HG03103 (cell line): ENCODE results near the gene SPIRE1.
"Not testable (repeated sequence)": the region's sequence is repeated elsewhere in the genome, so short reads cannot be mapped to it uniquely, and the experiment has no call there.

Source experiments
- ATAC-seq: cut with Tn5 transposase; IDR thresholded peaks from one replicate; pipeline ENCODE4 v1.9.1; 2021; ENCODE audit warnings: low read depth; ENCODE audit not compliant: unreplicated experiment

Gene SPIRE1

DNA sequence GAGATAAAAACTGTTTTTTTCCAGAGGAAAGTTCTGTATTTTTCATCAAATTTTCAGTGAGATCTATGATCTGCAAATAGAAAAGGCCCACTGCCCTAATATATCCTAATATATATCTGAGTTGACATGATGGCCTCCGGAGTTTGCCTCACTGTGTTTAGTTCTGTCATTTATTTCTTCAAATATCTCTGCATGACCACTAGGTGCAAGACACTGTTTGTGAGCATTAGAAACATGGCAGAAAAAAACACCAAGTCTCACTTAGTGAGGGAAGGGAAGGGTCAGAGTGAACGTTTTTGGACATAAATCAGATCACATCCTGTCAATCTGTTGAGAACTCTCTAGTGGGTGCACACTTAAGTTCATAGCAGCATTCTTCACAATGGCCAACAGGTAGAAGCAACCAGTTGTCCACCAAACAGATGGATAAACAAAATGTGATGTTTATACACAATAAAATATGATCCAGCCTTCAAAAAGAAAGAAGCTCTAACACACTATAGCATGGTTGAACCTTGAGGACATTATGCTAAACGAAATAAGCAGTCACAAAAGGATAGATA, 53.4 kb downstream of the SPIRE1 start:
- ATAC-seq, result no peak

DNA sequence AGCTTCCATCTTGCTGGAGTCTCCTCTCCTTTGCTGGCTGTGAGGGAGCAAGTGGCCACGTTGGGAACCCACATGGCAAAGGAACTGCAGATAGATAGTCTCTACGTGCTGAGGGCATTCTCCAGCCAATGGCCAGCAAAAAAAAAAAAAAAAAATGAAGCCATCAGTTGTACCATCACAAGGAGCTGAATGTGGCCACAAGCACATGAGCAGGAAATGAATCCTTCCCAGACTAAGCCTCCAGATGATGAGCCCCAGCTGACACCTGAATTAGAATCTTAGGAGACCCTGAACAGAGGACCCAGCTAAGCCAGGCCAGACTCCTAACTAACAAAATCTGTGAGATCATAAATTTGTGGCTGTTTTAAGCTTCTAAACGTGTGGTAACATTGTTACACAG, 57.9 kb downstream of the SPIRE1 start:
- ATAC-seq, result no peak

DNA sequence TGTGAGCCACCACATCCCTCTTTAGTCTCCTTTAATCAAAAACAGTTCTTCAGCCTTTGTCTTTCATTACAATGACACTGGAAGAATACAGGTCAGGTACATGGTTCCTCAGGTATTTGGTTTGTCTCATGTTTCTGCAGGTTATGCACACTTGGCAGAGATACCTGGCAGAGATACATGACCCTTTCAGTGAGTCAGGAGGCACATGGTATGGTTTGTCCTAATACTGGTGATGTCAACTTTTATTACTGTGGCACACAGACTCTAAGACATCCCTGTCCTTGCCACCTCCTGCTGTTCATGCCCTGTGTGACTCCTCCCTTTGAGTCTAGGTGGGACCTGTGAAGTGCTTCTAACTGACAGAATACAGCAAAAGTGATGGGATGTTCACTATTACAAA, 58.4 kb downstream of the SPIRE1 start:
- no peak for ATAC-seq

DNA sequence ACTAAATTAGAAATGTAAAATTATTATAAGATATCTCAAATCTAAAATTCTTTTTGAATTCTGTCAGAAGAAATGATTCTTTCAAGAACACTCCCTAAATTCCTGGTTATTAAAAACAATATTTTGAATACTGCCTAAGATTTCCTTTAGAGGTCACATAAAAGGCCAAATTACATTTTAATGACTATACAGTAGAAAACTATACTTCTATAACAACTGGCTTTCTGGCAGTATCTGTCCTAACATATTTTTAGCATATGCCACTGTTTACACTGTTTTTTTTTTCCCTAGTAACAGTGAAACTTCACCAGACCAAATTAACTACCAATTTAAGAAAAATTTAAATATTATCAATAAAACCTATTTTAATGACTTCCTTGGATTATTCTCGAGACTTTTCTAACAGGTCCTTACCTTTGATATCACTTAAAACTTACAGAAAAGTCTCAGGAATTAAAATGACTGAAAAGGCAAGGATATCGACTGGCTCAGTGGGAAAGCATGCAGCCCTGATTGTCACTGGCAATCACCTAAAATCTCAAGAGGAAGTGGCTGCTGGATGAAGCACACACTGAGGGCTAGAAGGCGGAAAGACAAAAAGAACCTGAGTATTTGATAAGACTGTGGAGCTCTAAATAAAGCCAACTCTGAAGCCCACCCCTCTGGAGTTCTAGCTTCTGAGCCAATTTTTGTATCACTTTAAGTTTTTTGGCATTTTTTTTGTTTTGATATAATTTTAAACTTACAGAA, 59.6 kb downstream of the SPIRE1 start:
- no peak for ATAC-seq

DNA sequence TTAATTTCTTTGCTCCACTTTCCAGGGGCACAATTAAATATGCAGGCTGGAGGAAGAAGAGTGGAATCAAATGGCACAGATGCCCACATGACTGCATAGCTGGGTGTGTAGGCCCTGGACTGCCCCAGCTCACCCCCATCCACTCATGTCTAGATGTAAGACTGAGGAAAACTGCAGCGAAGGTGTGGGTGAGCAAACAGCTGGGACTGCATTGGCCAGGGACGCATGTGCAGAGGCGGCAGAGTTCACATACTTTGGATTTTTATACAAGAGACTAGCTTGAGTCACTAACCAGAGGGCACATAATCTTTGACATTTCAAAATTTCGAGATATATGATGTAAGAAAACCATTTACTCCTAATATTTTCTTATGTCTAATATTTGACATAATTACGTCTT, 60.1 kb downstream of the SPIRE1 start:
- ATAC-seq, result no peak

DNA sequence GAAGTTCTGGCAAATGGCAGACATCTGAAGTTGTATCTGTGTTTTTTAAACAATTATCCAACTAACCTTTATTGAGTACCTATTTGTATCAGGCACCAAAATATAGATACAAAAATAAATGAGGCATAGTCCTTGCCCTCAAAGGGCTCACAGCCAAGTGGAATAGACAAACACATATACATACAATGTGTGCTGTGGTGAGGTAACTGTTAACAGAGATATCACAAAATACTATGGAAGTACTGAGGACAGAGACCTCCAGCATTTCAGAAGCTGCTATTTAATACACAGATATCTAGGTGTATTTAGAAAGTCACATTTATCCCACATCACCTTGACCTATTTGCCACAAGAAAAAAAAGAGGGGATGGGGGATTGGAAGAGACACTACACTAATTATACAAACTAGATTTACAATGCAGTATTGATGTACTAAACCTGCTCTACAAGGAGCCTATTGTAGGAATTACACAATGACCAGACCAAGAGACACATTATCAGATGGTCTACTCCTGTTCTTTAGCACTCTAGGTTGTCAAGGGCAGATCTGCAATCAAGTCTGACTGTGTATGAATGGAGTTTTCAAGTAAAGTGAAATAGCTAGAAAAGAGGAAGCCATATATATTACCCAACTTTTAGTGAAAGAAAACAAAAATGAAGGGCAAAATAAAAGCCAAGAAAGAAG, 62.2 kb downstream of the SPIRE1 start:
- no peak for ATAC-seq

DNA sequence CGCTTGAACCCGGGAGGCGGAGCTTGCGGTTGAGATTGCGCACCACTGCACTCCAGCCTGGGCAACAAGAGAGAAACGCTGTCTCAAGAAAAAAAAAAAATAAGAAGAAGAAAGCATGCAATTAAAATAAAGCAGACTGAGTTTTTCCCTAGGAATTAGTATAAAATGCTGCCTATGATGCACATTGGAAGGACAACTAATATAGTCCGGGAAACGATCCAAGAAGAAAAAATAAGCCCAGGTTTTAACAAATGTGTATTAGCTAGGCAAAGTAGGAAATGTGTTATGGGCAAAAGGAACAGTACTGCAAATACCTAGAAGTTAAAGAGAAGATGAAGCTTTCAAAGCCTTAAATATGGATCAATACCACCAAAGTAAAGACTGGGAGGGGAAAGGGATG, 64.0 kb downstream of the SPIRE1 start:
- no peak for ATAC-seq

DNA sequence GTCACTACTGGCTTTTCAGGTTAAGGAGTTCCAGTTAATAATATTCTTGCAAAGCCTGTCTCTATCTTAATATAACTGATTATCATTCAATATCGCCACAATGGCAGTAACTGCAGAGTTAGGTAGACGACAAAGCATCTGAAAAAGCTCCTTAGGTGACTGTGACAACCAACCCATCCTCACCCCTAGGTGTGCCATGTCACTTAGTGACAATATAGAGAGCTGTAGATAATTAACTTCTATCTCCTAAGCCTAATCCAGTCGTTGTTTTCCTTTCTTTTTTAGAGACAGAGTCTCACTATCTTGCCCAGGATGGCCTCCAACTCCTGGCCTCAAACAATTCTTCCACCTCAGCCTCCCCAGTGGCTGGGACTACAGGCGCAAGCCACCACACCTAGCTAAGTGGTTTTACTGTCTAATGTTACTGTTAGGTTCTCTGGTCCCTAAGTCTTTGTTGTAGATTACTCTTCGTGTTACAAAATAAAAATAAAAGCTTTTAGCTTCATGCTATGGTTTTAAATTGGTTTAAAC, 65.2 kb downstream of the SPIRE1 start:
- ATAC-seq, result no peak

DNA sequence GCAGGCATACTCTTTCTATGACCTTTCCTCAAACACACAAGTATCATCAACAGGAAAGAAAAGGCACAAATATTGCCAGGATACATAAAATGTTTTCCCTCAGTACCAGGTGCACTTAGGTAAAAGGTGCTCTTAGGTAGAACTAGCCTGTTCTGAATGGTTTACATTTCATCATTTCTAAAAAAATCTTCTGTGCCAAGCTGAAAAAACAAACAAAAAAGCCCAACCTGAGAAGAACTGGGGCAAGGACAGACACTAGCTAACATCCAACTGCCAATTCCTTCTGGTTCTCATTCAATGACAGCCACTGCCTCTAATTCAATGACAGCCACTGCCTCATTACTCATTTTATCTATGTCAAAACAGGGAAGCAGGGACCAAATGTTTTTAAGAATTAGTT, 68.5 kb downstream of the SPIRE1 start:
- no peak for ATAC-seq

DNA sequence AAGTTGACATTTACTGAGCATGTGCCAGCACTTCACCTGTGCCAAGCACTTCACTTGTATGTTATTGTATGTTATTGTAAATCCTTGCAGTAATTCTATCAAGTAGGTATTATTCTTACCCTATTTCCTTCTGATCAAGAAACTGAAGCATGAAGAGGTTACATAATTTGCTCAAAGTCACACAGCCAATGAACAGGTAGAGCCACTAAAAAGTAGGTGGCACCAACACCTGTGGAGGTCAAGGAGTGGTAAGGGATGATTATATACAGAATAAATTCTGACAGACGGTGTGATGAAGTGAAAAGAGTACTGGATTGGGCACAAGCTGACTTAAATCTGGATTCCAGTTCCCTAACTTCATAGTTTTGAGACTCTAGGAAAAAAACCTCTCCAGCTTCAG, 71.0 kb downstream of the SPIRE1 start:
- no peak for ATAC-seq

DNA sequence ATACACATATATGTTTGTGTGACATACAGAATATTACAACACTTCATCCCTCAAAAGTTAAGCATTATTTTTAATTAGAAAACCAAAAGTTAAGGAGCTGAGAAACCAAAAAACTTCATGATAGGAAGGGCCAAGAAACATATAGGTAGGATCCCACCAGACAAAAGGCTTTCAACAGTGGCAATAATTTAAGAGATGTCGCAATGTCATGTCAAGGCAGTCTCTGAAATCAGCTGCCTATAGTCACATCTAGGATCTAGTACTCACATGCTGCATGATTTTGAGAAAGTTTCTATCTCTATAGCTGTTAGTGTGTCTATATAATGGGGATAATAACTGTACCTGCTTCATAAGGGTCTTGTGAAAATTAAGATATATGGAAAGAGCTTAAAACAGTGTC, 72.7 kb downstream of the SPIRE1 start:
- no peak for ATAC-seq

DNA sequence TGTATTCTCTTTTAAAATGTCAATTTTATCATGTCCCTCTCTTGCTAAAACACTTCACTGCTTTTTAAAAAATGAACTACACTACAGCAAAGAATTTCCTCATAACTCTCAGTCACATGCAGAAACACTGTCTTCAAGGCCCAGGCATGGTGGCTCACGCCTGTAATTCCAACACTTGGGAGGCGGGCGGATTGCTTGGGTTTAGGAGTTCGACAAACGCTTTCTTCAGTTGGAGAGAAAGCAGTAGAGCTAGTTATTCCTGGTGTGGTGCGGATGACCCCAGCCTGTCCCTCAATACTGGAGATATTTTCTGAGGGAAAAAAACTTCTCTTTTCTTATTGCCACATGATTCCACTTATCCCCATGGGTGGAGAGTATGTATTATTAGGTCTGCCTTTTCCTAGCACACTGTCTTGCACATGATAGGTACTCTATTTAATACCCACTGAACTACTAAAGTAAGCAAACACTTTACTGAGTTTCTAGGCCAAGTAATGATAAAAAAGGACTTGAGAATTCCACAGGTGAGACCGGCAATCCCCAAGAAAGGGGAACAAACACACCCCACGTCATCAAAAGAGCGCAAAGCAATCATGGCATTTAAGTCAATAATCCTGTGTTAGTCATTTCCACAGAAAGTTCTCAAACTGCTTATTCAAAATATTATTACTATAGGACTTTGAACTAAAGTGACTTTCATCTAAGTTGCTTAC, 77.1 kb downstream of the SPIRE1 start:
- no peak for ATAC-seq

DNA sequence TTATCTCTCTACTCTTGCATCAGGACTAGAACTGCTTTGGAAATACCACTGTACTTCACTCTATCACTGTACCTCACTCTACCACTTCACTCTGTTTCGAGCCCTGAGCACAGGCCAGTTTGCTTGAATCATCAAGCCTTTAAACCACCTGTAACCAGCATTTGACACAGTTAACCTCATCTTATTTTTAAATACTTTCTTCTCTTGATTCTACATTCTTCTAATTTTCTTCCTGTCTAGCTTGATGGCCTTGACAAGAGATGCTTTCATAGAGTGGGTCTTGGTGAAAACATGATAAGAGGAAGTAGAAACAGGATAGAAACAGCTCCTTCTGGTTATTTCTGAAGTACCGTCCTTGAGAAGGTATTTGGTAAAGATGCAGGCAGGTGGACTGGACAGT, 78.1 kb downstream of the SPIRE1 start:
- no peak for ATAC-seq

DNA sequence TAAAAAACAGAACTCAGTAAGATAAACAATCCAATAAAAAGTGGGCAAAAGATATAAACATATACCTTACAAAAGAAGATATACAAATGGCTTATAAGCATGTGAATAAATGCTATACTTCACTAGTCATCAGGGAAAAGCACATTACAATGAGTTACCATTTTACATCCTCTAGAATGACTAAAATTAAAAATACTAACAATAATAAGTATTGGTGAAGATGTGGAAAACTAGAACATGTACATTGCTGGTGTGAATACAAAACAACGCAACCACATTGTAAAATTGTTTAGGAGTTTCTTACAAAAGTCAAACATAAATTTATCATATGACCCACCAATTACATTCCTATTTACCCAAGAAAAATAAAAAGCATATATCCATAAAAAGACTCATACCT, 80.1 kb downstream of the SPIRE1 start:
- no peak for ATAC-seq

DNA sequence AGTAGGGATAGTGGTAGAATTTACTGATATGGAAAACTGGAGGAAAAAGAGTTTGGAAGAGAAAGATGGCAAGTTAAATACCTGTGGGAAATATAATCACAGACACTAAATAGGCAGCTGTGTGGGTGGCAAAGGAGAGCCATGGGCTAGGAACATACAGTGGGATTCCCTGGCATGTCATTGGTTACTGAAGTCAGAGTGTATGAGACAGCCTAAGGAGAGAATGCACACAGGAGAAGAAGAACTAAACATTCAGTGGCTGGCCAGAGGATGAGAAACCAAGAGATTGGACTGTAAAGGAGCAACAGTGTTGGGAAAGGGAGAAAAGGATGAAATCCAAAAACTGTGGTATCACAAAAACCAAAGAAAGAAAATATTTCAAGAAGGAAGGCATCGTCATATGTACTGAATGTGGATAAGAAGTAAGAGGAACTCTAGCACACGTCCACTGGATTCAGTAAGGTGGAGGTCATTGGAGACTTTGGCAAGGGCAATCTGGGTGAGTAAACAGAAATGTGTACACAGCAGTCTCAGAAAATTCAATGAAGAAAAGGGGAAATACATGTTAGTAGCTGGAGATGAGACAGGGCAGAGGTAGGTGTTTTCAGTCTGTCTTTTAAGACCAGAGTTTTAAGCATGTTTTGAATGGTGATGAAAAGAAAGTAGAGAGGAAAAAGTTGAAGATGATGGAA, 83.3 kb downstream of the SPIRE1 start:
- ATAC-seq, result no peak

DNA sequence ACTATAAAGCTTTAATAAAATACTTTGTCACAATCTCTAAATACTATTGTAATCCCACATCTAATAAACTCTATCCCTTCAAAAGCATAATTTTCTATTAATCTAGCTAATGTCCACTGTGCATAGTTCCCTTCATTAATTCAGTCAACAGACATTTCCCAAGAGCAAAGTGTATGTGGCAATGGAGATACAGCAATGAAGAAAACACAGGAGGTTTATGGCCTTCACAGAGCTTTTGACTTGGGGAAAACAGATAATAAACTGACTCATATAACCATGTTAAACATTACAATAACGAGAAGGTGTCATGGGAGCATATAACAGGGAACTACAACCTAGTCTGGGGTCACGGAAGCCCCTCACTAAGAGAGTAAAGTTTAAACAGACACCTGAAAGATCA, 86.3 kb downstream of the SPIRE1 start:
- no peak for ATAC-seq

DNA sequence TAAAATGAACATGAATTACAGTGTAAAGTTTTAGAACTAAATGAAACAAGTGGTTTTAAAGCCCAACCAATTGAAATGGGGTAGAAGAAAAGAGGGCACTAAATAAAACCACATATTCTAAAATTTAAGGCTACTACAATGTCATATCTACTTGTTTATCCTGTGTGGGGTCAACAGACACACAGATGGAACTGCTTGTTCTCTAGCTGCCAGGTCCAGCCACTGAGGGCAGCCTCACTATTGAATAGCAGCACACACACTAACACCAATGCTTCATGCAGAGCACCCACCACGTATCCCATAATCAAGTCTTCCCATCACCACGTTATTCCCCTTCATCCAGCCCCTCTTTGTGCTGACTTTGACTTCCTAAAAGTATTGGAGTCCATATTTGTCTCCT, 88.1 kb downstream of the SPIRE1 start:
- no peak for ATAC-seq

DNA sequence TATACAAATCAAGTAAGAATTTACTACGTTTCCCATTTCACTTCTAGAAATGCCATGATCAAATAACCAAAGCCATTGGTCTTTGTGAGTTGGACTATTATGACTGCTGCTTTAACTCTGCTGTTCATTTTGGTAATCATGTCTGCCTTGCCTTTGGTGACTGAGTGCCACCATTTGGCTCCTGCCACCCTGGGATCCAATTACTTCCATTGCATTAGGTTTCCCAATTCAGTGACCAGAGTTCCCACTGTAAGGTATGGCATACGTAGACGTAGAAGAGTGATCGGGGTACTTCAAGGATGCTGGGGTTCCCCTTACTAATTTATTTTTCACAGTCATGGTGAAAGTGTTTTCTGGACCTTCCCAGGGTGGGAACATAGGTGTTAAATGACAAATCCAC, 90.1 kb downstream of the SPIRE1 start:
- ATAC-seq, result no peak

DNA sequence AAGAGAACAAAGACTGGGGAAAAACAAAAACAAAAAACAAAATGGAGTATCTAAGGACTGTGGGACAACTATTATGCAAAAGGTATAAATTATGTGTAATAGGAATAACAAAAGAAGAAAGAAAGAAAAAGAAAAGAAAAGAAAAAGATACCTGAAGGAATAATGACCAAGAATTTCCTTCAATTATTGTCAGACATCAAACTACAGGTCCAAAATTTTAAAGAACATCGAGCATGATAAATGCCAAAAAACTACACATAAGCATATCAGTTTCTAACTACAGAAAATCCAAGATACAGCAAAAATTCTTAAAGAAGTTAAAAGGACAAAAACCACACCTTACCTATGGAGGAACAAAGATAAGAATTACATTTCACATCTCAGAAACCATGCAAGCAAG, 93.0 kb downstream of the SPIRE1 start:
- ATAC-seq, result no peak

DNA sequence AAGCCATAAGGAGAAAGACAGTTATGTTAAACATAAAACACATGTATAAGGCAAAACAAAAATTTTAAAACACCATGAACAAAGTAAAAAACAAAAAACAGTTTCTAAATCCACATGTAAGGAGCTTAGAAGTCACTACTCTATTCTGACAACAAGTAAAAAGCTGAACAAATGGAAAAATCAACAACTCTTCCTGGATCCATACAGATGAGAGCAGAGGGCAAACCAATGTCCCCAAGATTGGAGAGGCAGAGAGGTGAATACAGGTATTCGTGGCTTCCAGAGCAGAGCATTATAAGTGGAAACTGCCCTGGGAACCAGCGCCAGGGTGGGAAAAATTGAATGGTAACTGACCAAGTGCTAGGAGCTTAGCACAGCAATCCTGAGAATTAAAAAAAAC, 93.5 kb downstream of the SPIRE1 start:
- ATAC-seq, result no peak

DNA sequence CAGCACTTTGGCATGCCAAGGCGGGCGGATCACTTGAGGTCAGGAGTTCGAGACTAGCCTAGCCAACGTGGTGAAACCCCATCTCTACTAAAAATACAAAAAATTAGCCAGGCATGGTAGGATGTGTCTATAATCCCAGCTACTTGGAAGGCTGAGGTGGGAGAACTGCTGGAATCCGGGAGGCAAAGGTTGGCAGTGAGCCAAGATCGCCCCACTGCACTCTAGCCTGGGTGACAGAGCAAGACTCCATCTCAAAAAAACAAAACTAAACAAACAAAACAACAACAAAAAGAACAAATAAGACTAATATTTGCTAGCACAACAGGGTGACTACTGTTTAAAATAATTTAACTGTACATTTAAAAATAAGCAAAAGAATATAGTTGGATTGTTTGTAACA, 97.3 kb downstream of the SPIRE1 start:
- not testable (repeated sequence) for ATAC-seq
